ENCODE results near the gene ABCC3. TPM values are rescaled to one million over a fixed set of nuclear protein-coding genes. Genes with fewer than 3 reads are reported as not detected.
A peak's percentile ranks its signal among the peaks of the same experiment; 100 is the strongest.

The ABCC3 gene
- total RNA-seq, 3 donors from 2014 or later: 166 to 453 (median 211) TPM

GRCh38 chr17:50594892-50595291, 39.8 kb upstream of the ABCC3 start:
- H3K4me1 ChIP-seq (ENCODE audit: low read depth): no peaks in the 10 kb centered on the region
- ATAC-seq (no peak), DNase-seq (no peak)
- intact Hi-C loops (cut with DNase I, micrococcal nuclease): no loop called here
- H3K4me3 ChIP-seq: no peak overlapping the region
- no peaks in the 10 kb centered on the region for H3K9me3 ChIP-seq
- H3K36me3 ChIP-seq (ENCODE audit: low read depth): no peaks in the 10 kb centered on the region
- TF ChIP-seq CTCF (IDR thresholded peaks at IDR 0.05): no peak

- Histone ChIP-seq H3K4me3 (no peak overlapping the region), H3K36me3 (ENCODE audit: low read depth) (no peaks in the 10 kb centered on the region), H3K9me3 (no peaks in the 10 kb centered on the region), H3K4me1 (ENCODE audit: low read depth) (no peaks in the 10 kb centered on the region)
- intact Hi-C loops (cut with DNase I, micrococcal nuclease): no loop called here
- TF ChIP-seq CTCF (IDR thresholded peaks at IDR 0.05): no peak
- ATAC-seq (peak; percentile 81), DNase-seq (peak in 2 of 3 donors; percentile 51 to 62)
Measured at GRCh38 chr17:50596191-50597037, 38.3 kb upstream of the ABCC3 start.

DNA sequence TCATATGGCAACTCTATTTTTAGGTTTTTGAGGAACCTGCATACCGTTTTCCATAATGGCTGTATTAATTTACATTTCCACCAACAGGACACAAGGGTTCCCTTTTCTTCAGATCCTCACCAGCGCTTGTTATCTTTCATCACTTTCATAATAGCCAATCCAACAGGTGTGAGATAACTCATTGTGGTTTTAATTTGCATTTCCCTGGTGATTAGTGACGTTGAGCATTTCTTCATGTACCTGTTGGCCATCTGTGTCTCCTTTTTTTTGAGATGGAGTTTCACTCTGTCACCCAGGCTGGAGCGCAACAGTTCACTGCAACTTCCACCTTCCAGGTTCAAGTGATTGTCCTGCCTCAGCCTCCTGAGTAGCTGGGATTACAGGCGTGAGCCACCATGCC, 36.2 kb upstream of the ABCC3 start:
- no peaks in the 10 kb centered on the region for H3K4me1 ChIP-seq (ENCODE audit: low read depth)
- H3K36me3 ChIP-seq (ENCODE audit: low read depth): no peaks in the 10 kb centered on the region
- no peaks in the 10 kb centered on the region for H3K9me3 ChIP-seq
- ATAC-seq (no peak), DNase-seq (no peak)
- intact Hi-C loops (cut with DNase I, micrococcal nuclease): no loop called here
- TF ChIP-seq CTCF (IDR thresholded peaks at IDR 0.05): no peak
- H3K4me3 ChIP-seq: no peak overlapping the region

DNA sequence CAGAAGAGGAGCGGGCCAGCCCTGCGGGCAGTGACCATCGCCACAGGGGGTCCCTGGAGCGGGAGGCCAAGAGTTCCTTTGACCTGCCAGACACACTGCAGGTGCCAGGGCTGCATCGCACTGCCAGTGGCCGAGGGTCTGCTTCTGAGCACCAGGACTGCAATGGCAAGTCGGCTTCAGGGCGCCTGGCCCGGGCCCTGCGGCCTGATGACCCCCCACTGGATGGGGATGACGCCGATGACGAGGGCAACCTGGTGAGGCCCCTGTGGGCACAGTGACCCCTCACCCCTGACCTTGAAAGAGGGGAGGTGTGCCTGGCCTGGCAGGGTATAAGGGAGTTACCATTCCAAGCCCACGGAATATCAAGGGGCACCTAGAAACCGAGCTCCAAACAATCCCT, 35.1 kb upstream of the ABCC3 start:
- Histone ChIP-seq H3K36me3 (ENCODE audit: low read depth) (no peaks in the 10 kb centered on the region), H3K4me3 (no peak overlapping the region), H3K4me1 (ENCODE audit: low read depth) (no peaks in the 10 kb centered on the region), H3K9me3 (no peaks in the 10 kb centered on the region)
- no peak for TF ChIP-seq CTCF (IDR thresholded peaks at IDR 0.05)
- no peak for ATAC-seq
- no peak for DNase-seq
- intact Hi-C loops (cut with DNase I, micrococcal nuclease): no loop called here

- intact Hi-C loops (cut with DNase I, micrococcal nuclease): no loop called here
- Histone ChIP-seq H3K4me1 (ENCODE audit: low read depth) (no peaks in the 10 kb centered on the region), H3K4me3 (no peak overlapping the region), H3K9me3 (no peaks in the 10 kb centered on the region), H3K36me3 (ENCODE audit: low read depth) (no peaks in the 10 kb centered on the region)
- no peak for TF ChIP-seq CTCF (IDR thresholded peaks at IDR 0.05)
- ATAC-seq: no peak
- DNase-seq: no peak
Measured at GRCh38 chr17:50601823-50602375, 32.8 kb upstream of the ABCC3 start.

Data from mucosa of descending colon (tissue), 3 donors.